Peyer's patch (tissue), 4 donors: ENCODE results near the gene CNTN5.

ENCODE experiments used
- POLR2A ChIP-seq, 2 donors: fragments of 450-650 bp; IDR thresholded peaks; one replicate each; pipeline ENCODE4 v1.5.1; 2017; ENCODE audit warnings: antibody characterized with exemption in 2 of 2, mild to moderate bottlenecking in 2 of 2, moderate library complexity in 2 of 2
- TF ChIP-seq, protein P1 (sequence below), 6 experiments: fragments of 450-650 bp in 4 of 6; fragments of 200-600 bp in 2 of 6; sonication (generic) in 1 of 6; IDR thresholded peaks; one replicate each; pipeline ENCODE4 v1.5.1; 2017 to 2019; ENCODE audit warnings: antibody characterized with exemption in 6 of 6, mild to moderate bottlenecking in 3 of 6, moderate library complexity in 1 of 6

DNA sequence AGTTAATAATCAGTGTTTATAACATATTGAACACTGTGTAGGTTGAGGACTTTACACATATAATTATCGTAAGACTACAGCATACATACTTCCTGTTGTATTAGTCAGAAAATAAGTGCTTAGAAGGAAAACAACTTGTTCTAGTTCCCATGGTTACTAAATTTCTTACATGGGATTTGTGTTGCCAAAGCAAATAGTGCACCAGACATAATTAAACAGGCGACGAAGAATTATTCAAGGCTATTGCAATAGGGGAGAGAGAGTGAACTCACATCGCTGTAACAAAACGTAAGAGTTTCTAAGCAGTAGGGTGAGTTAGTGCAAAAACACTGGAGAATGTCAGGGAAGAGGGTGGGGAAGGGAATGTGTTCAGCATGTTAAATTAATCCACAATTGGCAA is 347.8 kb downstream of the CNTN5 start:
- no peak for TF ChIP-seq POLR2A (IDR thresholded peaks at IDR 0.05)
- TF ChIP-seq, protein P1, sequence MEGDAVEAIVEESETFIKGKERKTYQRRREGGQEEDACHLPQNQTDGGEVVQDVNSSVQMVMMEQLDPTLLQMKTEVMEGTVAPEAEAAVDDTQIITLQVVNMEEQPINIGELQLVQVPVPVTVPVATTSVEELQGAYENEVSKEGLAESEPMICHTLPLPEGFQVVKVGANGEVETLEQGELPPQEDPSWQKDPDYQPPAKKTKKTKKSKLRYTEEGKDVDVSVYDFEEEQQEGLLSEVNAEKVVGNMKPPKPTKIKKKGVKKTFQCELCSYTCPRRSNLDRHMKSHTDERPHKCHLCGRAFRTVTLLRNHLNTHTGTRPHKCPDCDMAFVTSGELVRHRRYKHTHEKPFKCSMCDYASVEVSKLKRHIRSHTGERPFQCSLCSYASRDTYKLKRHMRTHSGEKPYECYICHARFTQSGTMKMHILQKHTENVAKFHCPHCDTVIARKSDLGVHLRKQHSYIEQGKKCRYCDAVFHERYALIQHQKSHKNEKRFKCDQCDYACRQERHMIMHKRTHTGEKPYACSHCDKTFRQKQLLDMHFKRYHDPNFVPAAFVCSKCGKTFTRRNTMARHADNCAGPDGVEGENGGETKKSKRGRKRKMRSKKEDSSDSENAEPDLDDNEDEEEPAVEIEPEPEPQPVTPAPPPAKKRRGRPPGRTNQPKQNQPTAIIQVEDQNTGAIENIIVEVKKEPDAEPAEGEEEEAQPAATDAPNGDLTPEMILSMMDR (IDR thresholded peaks at IDR 0.05), result no peak
